Vagina (tissue), 2 donors: ENCODE data around the gene RRP8.

ENCODE experiments used
- CTCF ChIP-seq, 3 experiments: fragments of 450-650 bp in 2 of 3; fragments of 200-600 bp in 1 of 3; sonication (generic) in 1 of 3; IDR thresholded peaks; one replicate each; pipeline ENCODE4 v1.5.1; 2017 to 2019; ENCODE audit warnings: antibody characterized with exemption in 3 of 3, mild to moderate bottlenecking in 2 of 3, moderate library complexity in 2 of 3
- POLR2A ChIP-seq, 2 donors: fragments of 450-650 bp; IDR thresholded peaks; one replicate each; pipeline ENCODE4 v1.6.1; 2017; ENCODE audit warnings: antibody characterized with exemption in 2 of 2, mild to moderate bottlenecking in 2 of 2, moderate library complexity in 2 of 2

GRCh38 chr11:6629573-6629891 lies 26.1 kb upstream of the RRP8 start:
- TF ChIP-seq CTCF (IDR thresholded peaks at IDR 0.05): no peak
- no peak for TF ChIP-seq POLR2A (IDR thresholded peaks at IDR 0.05)
